Peyer's patch (tissue), 4 donors: ENCODE data around the gene CGA.

ENCODE experiments used
- CTCF ChIP-seq, 6 experiments: fragments of 450-650 bp in 4 of 6; fragments of 200-600 bp in 2 of 6; sonication (generic) in 1 of 6; IDR thresholded peaks; one replicate each; pipeline ENCODE4 v1.5.1; 2017 to 2019; ENCODE audit warnings: antibody characterized with exemption in 6 of 6, mild to moderate bottlenecking in 3 of 6, moderate library complexity in 1 of 6
- POLR2A ChIP-seq, 2 donors: fragments of 450-650 bp; IDR thresholded peaks; one replicate each; pipeline ENCODE4 v1.5.1; 2017; ENCODE audit warnings: antibody characterized with exemption in 2 of 2, mild to moderate bottlenecking in 2 of 2, moderate library complexity in 2 of 2

GRCh38 chr6:87136963-87137362 lies 42.1 kb upstream of the CGA start:
- TF ChIP-seq CTCF (IDR thresholded peaks at IDR 0.05) (no peak), POLR2A (IDR thresholded peaks at IDR 0.05) (no peak)
